Fibroblast of villous mesenchyme (primary cell): ENCODE measurements around the gene KIAA2012. TPM values are rescaled to one million over a fixed set of nuclear protein-coding genes. Genes with fewer than 3 reads are reported as not detected.
A peak's percentile ranks its signal among the peaks of the same experiment; 100 is the strongest.
"Not testable (repeated sequence)": the region's sequence is repeated elsewhere in the genome, so short reads cannot be mapped to it uniquely, and the experiment has no call there.

Experiments used
- DNase-seq: peaks from one replicate; pipeline ENCODE4 v3.0.0-alpha.2; 2010; ENCODE audit warnings: low read depth
- H3K4me3 ChIP-seq: 2 replicates; pipeline ENCODE4 v1.5.1; 2011; ENCODE audit warnings: low read depth, mild to moderate bottlenecking, low read length
- CTCF ChIP-seq: IDR thresholded peaks from 2 replicates; pipeline ENCODE4 v1.5.1; 2012; ENCODE audit warnings: low read depth, mild to moderate bottlenecking, low read length; ENCODE audit not compliant: insufficient read depth
- total RNA-seq: library from RNA; depleted of rRNA; stranded (reverse); fragments of >200 nt; gene quantifications from 2 replicates; pipeline ENCODE4 v1.2.3, GENCODE V29; 2012

The KIAA2012 gene
- total RNA-seq, 1 donor = under 0.01 TPM

- no peak overlapping the region for H3K4me3 ChIP-seq
- peak; percentile 32 for DNase-seq
- no peak for TF ChIP-seq CTCF
These were observed 54.8 kb downstream of the KIAA2012 start for GRCh38 chr2:202127687-202128331.

- TF ChIP-seq CTCF = no peak
- no peak overlapping the region for H3K4me3 ChIP-seq
- no peak for DNase-seq
These were observed 56.8 kb downstream of the KIAA2012 start for GRCh38 chr2:202129841-202130240.

- H3K4me3 ChIP-seq = no peak overlapping the region
- no peak for TF ChIP-seq CTCF
- DNase-seq = no peak
These were observed 60.3 kb downstream of the KIAA2012 start for GRCh38 chr2:202133200-202133908.

GRCh38 chr2:202133909-202134265, 60.8 kb downstream of the KIAA2012 start:
- peak; percentile 34 for DNase-seq
- TF ChIP-seq CTCF = no peak
- no peak overlapping the region for H3K4me3 ChIP-seq

GRCh38 chr2:202135091-202135874, 62.2 kb downstream of the KIAA2012 start:
- DNase-seq = peak; percentile 100
- H3K4me3 ChIP-seq = peak overlapping the region; percentile 37
- peak; percentile 41 for TF ChIP-seq CTCF

GRCh38 chr2:202136039-202136438, 63.0 kb downstream of the KIAA2012 start:
- H3K4me3 ChIP-seq, DNase-seq: not testable (repeated sequence)

- DNase-seq = no peak
- no peak for TF ChIP-seq CTCF
- no peak overlapping the region for H3K4me3 ChIP-seq
These were observed 63.5 kb downstream of the KIAA2012 start for GRCh38 chr2:202136526-202136925.
